GM12891 (cell line): ENCODE results near the gene ZNF202.
"Not testable (repeated sequence)": the region's sequence is repeated elsewhere in the genome, so short reads cannot be mapped to it uniquely, and the experiment has no call there.

ENCODE experiments used
- POLR2A ChIP-seq: IDR thresholded peaks from 2 replicates; pipeline ENCODE4 v1.6.1; 2011; ENCODE audit warnings: low read depth, low read length, control low read depth
- POLR2AphosphoS5 ChIP-seq: IDR thresholded peaks from 2 replicates; pipeline ENCODE4 v1.6.1; 2011; ENCODE audit warnings: low read depth, low read length, control low read depth

DNA sequence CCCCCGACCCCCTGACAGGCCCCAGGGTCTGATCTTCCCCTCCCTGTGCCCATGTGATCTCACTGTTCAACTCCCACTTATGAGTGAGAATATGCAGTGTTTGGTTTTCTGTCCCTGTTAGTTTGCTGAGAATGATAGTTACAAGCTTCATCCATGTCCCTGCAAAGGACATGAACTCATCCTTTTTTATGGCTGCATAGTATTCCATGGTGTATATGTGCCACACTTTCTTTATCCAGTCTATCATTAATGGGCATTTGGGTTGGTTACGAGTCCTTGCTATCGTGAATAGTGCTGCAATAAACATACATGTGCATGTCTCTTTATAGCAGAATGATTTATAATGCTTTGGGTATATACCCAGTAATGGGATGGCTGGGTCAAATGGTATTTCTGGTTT, 28.8 kb downstream of the ZNF202 start:
- not testable (repeated sequence) for TF ChIP-seq POLR2A, POLR2AphosphoS5
